ENCODE data around the gene MAN1A1. TPM values are rescaled to one million over a fixed set of nuclear protein-coding genes. Genes with fewer than 3 reads are reported as not detected.

Gene MAN1A1
- total and polyA plus RNA-seq, 2 of the 4 experiments (the other 2 are of a cell fraction) = 5.9 to 6.4 TPM

DNA sequence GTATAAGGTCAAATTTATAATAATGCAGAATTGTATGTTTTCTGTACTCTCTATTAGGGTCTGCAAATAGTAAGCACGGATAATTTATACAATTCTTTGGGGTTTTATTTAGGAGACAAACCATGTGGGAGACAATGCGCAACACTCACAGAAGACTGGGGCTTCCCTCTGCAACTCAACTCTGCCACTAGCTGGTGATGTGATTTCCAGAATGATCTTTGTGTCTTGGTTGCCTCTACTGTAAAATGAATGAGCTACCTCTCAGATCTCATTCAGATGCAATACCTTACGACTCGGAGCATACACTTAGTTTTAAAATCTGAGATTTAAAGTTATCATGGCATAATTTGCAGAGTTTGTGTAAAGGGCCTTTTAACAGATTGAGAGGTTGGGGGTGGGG lies 6.4 kb downstream of the MAN1A1 start:
- no peaks in the 10 kb centered on the region for H4K20me1 ChIP-seq (ENCODE audit: insufficient read depth, low read length)
- no peak overlapping the region for H3K9ac ChIP-seq (ENCODE audit: low read depth, low read length)
- dilution Hi-C loops (cut with HindIII; ENCODE audit: low sequenced_read_pairs, unreplicated experiment) = no loop called here

More for the DNA sequence above, 6.4 kb downstream of the MAN1A1 start:
- intact Hi-C loops (cut with micrococcal nuclease) = loop anchor here (10.0 kb wide), 1 partner anchor 1992 kb away; the partner anchor contains the start of gene TBC1D32
- Histone ChIP-seq H4K91ac (ENCODE audit: insufficient read depth, low read depth, low read length) (no peak overlapping the region), H3K9me3 (ENCODE audit: control insufficient read depth, insufficient read depth, low read length) (no peaks in the 10 kb centered on the region), H4K5ac (ENCODE audit: low read depth, low read length) (no peak overlapping the region), H2BK120ac (ENCODE audit: low read depth, low read length) (no peak overlapping the region), H2BK5ac (ENCODE audit: low read depth, low read length, poor library complexity, severe bottlenecking) (no peak overlapping the region), H3K79me1 (ENCODE audit: low read depth in 1 of 2, low read length in 2 of 2) (peaks cover 4 to 13% of the 10 kb centered on the region in 2 experiments; a peak in 3 of 4 replicates), H3K9me1 (ENCODE audit: insufficient read depth, low read length) (peaks cover 4% of the 10 kb centered on the region; the same call in 1 of the 2 replicates), H2AFZ (replicated peaks; ENCODE audit: low read length, poor library complexity) (no peak overlapping the region), H3K4me1 (ENCODE audit: control insufficient read depth, insufficient read depth, low read length) (peaks cover 7% of the 10 kb centered on the region; the same call in 1 of the 2 replicates), H3K14ac (replicated peaks; ENCODE audit: low read depth, low read length) (no peak overlapping the region), H3K56ac (ENCODE audit: extremely low read depth, insufficient read depth, low read length) (no peak overlapping the region), H4K8ac (ENCODE audit: low read depth in 2 of 2, low read length in 2 of 2) (no peak overlapping the region), H3K18ac (ENCODE audit: low read depth, low read length) (no peak overlapping the region), H3K4me2 (ENCODE audit: low read depth, low read length) (no peak overlapping the region), H3K4me3 (ENCODE audit: insufficient read depth, low read depth, low read length) (no peak overlapping the region), H2AK9ac (replicated peaks; ENCODE audit: low read depth, low read length, poor library complexity) (no peak overlapping the region), H3K27me3 (ENCODE audit: control insufficient read depth, insufficient read depth, low read length) (no peaks in the 10 kb centered on the region), H3K36me3 (ENCODE audit: control insufficient read depth, insufficient read depth, low read length) (0 out of 2 replicates have a peak, but pooled peaks cover 3% of the 10 kb centered on the region), H2AK5ac (ENCODE audit: low read depth, low read length) (no peak overlapping the region), H2BK15ac (ENCODE audit: low read depth, low read length) (no peak overlapping the region), H3K23ac (ENCODE audit: low read depth, low read length) (no peak overlapping the region), H3K4ac (ENCODE audit: low read depth, low read length) (no peak overlapping the region), H2BK20ac (ENCODE audit: low read depth, low read length) (no peak overlapping the region), H3K27ac (ENCODE audit: insufficient read depth, low read length) (no peak overlapping the region)
- no TSS peak for BruUV-seq (replicated peaks)
- no CpG with 5 or more reads among the region's 4 CpGs for WGBS, 2 experiments (ENCODE audit: extremely low coverage in 2 of 2, insufficient read length in 1 of 2)
- ATAC-seq (ENCODE audit: low read depth) = no peak
- in situ Hi-C loops (cut with MboI; ENCODE audit: low sequenced_read_pairs) = no loop called here
- no peak for TF ChIP-seq RAD21 (IDR thresholded peaks at IDR 0.05; ENCODE audit: low read length)
- no peak for TF ChIP-seq MXI1 (IDR thresholded peaks at IDR 0.05; ENCODE audit: borderline replicate concordance, low read depth, low read length)
- TF ChIP-seq POLR2A (IDR thresholded peaks at IDR 0.05; ENCODE audit: low read depth, low read length) = no peak
- no peak for TF ChIP-seq CEBPB (IDR thresholded peaks at IDR 0.05; ENCODE audit: low read depth, low read length)
- TF ChIP-seq NFE2L2 (IDR thresholded peaks at IDR 0.05; ENCODE audit: low read depth, low read length) = no peak
- TF ChIP-seq, protein P1, sequence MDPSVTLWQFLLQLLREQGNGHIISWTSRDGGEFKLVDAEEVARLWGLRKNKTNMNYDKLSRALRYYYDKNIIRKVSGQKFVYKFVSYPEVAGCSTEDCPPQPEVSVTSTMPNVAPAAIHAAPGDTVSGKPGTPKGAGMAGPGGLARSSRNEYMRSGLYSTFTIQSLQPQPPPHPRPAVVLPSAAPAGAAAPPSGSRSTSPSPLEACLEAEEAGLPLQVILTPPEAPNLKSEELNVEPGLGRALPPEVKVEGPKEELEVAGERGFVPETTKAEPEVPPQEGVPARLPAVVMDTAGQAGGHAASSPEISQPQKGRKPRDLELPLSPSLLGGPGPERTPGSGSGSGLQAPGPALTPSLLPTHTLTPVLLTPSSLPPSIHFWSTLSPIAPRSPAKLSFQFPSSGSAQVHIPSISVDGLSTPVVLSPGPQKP (IDR thresholded peaks at IDR 0.05; ENCODE audit: borderline replicate concordance, low read depth, low read length) = no peak
- CTCF ChIA-PET = interaction anchor here (0.7 kb wide), 1 partner anchor 120 kb away, joined by 3 read pairs; no protein-coding TSS in a partner anchor
- POLR2A ChIA-PET (ENCODE audit: unreplicated experiment) = no interaction called here
- no peak for DNase-seq
